GM03348 (cell line): ENCODE measurements around the gene SPECC1L.
A peak's percentile ranks its signal among the peaks of the same experiment; 100 is the strongest.

Experiments
- DNase-seq: peaks from one replicate; pipeline ENCODE4 v3.0.0; 2012; ENCODE audit warnings: low spot score

SPECC1L gene

DNA sequence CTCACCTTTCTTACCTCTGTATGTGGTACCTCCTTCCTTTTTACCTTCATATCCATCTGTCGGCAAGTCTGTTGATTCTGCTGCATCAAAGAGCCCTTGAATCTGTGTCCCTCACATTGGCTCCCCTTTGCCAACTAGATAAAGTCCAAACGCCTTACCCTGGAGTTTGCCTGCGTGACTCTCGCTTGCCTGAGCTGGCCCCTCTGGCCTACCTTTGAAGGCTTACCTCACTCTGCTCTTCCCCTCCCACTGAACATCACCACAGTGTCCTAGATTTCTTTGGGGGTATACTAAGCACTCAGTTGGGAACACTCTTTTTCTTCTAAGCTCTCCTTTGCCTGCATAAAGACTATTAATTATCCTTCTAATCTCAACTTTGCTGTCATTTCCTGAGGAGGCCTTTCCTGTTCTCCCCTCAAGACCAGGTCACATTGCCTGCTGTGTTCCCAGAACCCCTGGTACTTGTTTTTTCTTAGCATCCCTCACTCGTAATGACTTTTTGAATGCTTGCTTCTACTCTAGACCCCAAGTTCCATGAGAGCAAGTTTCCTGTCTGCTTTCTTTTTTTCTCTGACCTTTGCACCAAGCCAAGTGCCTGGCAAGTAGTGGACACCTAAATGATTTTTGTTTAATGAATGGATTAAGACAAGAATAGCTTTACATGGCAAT is 89.0 kb downstream of the SPECC1L start:
- no peak for DNase-seq

- DNase-seq = no peak
These were observed 91.5 kb downstream of the SPECC1L start for GRCh38 chr22:24361976-24362646.

GRCh38 chr22:24363243-24363642 is 92.6 kb downstream of the SPECC1L start:
- DNase-seq = no peak

- DNase-seq = no peak
These were observed 96.1 kb downstream of the SPECC1L start for GRCh38 chr22:24366701-24367100.

DNA sequence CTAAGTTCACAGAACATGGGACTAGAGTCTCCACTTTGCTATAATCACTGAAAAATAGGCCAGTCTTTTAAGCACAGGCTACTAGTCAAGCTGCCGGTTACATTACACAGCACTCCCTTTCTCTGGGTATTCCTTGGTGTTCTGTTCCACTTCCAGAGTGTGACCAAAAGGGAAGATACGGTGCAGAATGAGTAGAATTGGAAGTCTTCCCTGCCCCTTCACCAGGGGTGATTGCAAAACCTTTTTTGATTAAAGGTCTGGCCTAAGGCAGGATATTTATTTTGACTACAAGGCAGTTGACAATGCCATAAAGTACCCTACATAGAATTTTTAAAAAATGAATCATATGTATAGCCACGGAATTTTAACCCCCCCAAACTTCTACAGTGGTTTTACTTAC is 97.2 kb downstream of the SPECC1L start:
- peak; percentile 21 for DNase-seq

GRCh38 chr22:24370401-24370800 is 99.8 kb downstream of the SPECC1L start:
- DNase-seq = no peak

- DNase-seq = no peak
These were observed 105.4 kb downstream of the SPECC1L start for GRCh38 chr22:24376002-24376401.

GRCh38 chr22:24376586-24376985 is 106.0 kb downstream of the SPECC1L start:
- DNase-seq = no peak

- no peak for DNase-seq
These were observed 108.9 kb downstream of the SPECC1L start for GRCh38 chr22:24379536-24379935.

GRCh38 chr22:24380220-24380904 is 109.7 kb downstream of the SPECC1L start:
- no peak for DNase-seq

- DNase-seq = no peak
These were observed 110.2 kb downstream of the SPECC1L start for GRCh38 chr22:24380905-24381230.

- no peak for DNase-seq
These were observed 112.4 kb downstream of the SPECC1L start for GRCh38 chr22:24383061-24383460.

DNA sequence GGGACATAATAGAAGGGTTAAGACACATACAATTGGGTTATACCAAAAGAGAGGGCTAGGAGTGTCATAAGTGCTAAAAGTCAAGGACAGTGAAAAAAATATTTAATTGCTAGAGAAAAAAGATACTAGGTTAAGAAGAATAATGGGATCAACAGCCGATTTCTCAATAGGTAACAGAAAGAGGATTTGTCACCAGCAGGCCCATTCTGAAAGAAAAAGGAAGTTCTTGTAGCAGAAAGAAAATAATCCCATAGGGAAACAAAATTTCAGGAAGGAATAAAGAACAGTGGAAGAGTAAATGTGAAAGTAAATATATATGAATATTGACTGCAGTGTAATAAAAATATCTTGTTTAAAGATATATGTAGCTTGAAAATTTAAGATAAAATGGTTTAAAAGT is 113.5 kb downstream of the SPECC1L start:
- no peak for DNase-seq

DNA sequence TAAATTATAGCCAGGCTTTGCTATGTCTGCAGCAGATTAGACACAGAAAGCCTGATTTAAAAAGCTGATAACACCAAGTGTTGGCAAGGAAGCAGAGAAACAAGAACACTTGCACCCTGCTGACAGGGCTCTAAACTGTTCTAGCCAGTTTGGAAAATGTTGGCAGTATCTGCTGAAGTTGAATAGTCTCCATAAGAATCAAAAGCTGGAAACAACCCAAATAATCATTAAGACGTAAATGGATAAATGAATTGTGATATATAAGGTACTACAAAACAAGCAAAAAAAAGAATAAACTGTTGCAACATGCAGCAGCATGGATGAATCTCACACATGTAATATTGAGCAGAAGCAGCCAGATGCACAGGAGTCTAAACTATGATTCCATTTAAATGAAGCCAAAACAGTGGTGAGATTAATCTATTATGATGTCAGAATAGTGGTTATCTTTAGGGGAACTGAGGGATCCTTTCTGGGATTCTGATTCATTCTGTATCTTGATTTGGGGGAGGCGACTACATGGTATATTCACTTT is 116.4 kb downstream of the SPECC1L start:
- DNase-seq = no peak

- no peak for DNase-seq
These were observed 119.0 kb downstream of the SPECC1L start for GRCh38 chr22:24389680-24390079.

GRCh38 chr22:24390156-24390555 is 119.5 kb downstream of the SPECC1L start:
- DNase-seq = no peak

DNA sequence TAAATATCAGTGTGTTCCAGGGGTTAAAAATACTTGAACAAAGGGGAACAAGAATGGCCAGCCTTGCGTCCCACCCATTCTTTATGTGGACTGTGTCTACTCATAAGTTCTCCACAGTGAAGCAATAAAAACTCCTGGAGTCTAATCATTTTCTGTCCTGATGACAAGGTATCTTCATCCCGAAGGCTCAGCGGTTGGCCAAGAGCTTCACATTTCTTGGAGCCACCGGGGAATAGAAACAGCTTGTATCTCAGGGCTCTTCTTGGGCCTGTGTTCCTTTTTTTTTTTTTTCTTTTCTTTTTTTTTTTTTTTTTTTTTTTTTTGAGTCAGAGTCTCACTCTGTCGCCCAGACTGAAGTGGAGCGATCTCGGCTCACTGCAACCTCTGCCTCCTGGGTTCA is 119.9 kb downstream of the SPECC1L start:
- peak; percentile 49 for DNase-seq

DNA sequence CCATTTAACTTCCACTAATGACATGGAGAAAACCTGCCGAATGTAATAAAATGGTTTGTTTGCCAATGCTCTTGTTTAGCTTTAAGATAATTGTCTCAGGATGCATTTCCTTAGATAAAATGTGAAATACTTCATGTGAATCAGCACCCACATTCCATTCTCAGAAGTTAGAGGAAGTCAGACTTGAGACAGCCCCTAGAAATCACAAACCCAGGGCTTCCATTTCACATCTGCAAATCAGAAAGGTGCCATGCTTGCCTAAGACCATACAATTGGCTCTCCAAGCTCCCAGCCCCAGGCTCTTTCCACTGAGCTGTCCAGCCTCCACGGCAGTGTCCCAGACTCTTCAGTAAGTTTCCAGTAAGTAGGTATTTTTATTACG is 121.2 kb downstream of the SPECC1L start:
- DNase-seq = peak; percentile 79

- DNase-seq = no peak
These were observed 121.7 kb downstream of the SPECC1L start for GRCh38 chr22:24392218-24392931.

DNA sequence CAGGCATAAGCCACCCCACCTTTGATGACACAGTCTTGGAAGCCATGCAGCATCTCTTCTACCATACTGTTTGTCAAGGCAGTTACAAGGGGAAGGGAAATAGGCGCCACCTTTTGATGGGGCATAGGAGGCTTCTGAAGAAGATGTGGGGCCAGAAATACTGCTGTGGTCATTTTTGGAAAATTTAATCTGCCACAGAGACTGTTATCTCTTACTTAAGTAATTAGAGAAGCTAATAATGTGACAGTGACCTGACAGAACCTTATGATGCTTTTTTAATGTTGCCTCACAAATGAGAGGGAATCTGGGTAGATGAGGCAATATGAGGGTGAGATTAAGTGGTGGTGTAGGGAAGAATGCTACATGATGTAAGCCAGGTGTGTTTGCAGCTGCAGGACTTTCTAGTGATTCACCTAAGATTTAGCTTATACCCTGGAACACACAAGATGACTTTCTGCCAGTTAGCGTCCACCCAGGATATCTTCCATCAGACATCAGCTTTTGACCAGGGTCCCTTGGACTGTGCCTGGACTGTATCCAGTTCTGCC is 122.5 kb downstream of the SPECC1L start:
- DNase-seq = no peak

GRCh38 chr22:24393848-24394247 is 123.2 kb downstream of the SPECC1L start:
- DNase-seq = no peak

- no peak for DNase-seq
These were observed 123.6 kb downstream of the SPECC1L start for GRCh38 chr22:24394254-24394653.
